GM19328 (cell line): ENCODE measurements around the gene MEI1.

Experiments used
- ATAC-seq: cut with Tn5 transposase; IDR thresholded peaks from one replicate; pipeline ENCODE4 v1.9.1; 2021; ENCODE audit warnings: mild to moderate bottlenecking, moderate library complexity; ENCODE audit not compliant: unreplicated experiment

The MEI1 gene

GRCh38 chr22:41780746-41781505 lies 81.6 kb downstream of the MEI1 start:
- ATAC-seq = peak; percentile 83

DNA sequence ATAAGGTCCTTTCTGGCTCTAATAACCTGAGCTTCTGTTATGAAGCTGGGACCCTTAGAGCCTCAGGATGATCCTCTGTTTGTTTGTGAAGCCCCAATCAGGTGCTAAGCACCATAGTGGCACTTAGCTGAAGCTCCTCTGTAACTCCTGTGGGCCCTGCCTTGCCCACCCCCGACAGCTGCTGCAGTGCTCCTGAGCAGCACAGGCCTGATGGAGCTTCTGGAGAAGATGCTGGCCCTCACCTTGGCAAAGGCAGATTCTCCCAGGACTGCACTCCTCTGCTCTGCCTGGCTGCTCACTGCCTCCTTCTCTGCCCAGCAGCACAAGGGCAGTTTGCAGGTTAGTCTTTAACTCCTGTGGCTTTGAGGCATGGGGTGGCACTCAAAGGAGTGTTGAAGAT lies 82.2 kb downstream of the MEI1 start:
- ATAC-seq = no peak

GRCh38 chr22:41782316-41782715 lies 83.0 kb downstream of the MEI1 start:
- ATAC-seq = no peak

- ATAC-seq = no peak
These were observed 83.4 kb downstream of the MEI1 start for GRCh38 chr22:41782751-41783150.

GRCh38 chr22:41787331-41787730 lies 88.0 kb downstream of the MEI1 start:
- no peak for ATAC-seq

DNA sequence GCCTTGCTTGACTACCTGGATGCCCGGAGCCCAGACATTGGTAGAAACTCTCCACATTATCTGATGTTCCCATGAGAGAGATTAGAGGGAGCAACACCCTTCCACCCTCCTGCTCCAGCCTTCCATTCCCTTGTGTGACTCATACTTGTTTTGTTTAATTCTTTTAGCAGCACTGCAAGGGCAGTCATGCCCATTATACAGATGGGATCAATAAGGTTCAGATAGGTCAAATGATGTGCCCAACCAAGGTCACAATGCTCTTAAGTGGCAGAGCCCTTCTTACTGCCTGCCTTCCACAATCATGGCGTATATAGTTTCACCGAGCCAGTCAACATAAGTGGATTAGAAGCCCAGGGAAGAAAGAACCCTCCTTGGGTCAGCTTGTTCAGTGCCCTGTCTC lies 94.6 kb downstream of the MEI1 start:
- ATAC-seq = no peak

DNA sequence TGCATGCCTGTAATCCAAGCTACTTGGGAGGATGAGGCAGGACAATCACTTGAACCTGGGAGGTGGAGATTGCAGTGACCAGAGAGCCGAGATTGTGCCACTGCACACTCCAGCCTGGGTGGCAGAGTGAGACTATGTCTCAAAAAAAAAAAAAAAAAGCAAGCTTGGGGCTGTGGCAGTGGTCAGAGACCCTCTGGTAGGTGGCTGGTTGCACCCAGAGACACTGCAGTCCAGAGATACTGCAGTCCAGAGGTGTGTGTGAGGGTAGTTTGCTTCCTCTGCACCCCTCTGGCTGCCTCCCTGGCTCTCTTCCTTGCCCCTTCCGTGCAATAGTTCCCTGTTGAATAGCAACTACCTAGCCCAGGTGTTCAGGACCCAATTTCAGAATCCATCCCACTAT lies 99.4 kb downstream of the MEI1 start:
- no peak for ATAC-seq

DNA sequence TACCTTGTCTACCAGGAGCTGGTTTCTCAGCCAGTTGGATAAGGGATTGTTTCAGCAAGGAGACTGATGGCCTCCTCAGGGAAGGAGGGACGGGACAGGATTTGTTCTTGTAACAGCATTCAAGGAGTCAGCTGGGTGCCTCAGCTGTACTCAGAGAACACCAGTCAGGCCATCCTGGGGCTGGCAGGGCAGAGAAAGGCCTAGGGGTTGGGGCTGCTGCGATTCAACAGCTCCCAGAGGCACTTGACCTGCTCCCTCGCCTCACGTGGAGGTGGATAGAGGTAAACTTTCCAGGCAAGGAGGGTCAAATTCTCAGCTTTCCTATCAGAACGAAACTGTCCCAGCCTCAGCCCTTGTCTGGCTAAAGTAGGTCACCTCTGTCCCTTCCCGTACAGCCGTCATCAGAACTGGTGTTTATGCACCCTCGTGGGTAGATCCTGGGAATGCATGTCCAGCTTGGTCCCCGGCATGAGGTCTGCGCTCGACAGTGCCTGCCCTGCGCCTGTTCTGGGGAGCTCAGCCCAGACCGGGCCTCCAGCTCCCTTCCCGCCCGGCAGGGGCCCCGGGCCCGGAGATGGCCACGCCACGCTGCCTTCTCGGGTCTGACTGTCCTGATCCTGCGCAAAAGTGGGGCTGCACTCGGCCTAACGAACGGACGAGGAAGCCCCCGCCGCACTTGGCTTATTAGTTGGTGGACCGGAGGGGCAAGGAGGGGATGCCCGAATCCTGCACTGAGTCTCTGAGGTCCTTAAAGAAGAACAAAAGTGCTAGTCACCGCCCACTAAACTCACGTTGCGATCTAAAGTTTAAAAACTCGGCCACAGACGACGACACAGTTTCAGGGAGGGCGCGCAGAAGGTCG lies 100.4 kb downstream of the MEI1 start:
- ATAC-seq = peak; percentile 9

- peak; percentile 87 for ATAC-seq
These were observed 101.2 kb downstream of the MEI1 start, which contains the start of gene CCDC134 for GRCh38 chr22:41800348-41801146. Gene CCDC134 (plus strand): TSS chr22:41800679. CDS start chr22:41808891, 8,212 bp downstream.

DNA sequence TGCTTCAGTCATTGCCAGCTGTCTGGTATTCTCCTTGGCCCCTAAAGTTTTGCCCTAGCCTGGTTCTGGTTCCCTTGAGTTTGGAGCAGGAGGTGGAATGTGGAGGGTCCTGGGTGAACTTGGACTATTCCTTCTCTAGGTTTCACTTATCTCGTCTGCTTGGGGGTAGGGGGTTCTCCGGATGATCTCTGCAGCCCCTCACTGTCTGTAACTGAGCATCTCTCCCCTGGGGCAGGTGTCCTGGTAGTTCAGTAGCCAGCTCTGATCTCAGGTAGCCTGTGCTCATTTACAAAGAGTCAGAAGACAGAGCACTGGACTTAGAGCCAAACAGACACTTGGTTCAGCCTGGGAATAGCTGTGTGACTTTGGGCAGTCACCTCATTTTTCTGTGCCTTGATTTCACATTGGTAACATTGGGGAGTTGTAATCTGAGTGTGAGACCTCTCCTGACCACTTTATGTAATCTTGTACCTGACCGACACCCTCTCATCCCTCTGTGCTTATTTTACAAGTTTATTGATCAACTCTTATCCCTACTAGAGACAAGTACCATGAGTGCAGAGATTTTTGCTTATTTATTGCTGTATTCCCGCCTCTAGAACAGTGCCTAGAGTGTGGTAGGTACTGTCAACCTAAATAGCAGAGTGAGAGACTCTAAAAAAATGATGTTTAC lies 102.0 kb downstream of the MEI1 start:
- ATAC-seq = no peak

DNA sequence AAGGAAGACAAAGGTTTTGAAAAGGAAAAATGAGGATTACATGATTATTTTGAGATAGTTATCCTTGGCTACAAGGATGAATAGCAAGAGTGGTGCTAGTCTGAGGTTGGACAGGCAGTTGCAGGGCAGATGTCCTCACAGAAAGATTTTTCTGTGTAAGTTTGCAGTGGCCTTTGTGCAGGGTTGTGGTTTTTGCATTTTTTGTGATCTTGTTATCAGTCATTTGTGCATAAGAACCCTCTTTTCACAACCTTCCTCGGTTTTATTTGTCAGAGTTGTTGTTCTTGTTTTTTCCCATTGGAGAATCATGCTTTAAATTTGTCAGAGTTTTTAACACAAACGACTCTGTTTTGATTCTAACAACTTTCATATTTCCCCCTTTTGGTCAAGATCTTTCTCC lies 102.6 kb downstream of the MEI1 start:
- ATAC-seq = no peak

- ATAC-seq = no peak
These were observed 106.3 kb downstream of the MEI1 start for GRCh38 chr22:41805639-41806038.

DNA sequence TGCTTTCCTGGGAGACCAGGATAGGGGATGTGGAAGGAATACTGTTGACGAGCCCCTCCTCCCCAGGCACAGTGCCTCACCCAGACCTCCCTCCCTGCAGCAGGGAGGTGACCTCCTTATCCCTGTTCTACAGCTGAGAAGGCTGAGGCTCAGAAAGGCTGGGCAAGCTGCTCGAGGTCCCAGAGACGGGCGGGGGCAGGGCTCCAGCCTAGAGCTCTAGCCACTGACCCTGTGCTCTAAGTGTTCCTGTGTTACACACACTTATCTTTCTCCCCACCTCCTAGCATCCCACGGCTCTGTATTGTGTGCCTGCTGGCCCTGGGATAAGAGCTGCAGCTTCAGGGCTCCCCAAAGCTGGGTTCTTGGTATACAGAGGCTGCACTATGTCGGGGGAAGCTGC lies 109.1 kb downstream of the MEI1 start:
- no peak for ATAC-seq

DNA sequence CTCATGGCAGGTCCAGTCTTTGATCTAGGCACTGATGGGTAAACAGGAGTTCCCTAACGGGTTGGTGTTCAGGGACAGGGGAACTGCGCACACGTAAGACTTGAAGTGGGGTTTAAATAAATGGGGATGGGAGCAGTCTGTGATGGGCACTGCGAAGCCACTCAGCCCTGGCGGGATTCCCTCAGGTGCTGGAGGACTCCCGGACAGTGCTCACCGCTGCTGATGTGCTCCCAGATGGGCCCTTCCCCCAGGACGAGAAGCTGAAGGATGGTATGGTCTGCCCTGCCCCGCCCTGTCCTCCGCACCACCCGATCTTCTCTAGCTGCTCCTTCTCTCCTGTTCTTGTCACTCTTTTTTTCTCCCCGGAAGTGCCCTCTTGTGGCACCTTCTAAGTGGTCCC lies 110.7 kb downstream of the MEI1 start:
- no peak for ATAC-seq

GRCh38 chr22:41812805-41813545 lies 113.7 kb downstream of the MEI1 start:
- no peak for ATAC-seq

- ATAC-seq = no peak
These were observed 114.6 kb downstream of the MEI1 start for GRCh38 chr22:41813726-41814410.

DNA sequence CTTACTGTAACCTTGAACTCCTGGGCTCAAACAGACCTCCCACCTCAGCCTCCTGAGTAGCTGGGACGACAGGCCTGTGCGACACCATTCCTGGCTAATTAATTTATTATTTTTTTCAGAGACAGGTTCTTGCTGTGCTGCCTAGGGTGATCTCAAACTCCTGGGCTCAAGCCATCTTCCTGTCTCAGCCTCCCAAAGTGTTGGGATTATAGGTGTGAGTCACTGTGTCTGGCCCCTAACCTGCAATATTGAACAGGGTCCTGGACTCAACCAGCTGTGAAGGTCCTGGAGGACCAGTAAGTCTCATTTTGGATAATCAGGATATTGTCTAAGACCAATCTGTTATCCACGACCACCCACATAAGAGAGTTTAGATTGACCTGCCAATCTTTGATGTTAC lies 116.4 kb downstream of the MEI1 start:
- no peak for ATAC-seq

DNA sequence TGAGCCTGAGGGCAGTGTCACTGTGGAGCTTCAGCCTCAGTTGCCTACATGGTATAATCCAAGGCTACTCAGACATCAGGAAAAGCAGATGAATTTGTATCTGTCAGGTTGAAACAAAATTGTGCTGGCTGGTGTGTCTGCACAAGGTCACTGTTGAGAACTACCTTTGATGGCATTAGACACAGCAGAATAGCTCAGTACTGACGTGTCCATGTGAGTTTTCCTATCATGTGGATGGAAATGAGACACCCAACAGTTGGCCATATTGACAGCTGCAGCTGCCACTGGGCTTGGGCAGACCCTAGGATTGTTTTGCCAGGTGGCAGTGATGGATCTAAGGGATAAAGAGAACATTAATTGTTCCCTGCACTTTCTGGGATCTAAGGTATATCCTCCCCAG lies 116.9 kb downstream of the MEI1 start:
- ATAC-seq = no peak

GRCh38 chr22:41816871-41817270 lies 117.6 kb downstream of the MEI1 start:
- no peak for ATAC-seq
